ENCODE results near the gene PHF21A.
"Not testable (repeated sequence)": the region's sequence is repeated elsewhere in the genome, so short reads cannot be mapped to it uniquely, and the experiment has no call there.

PHF21A gene

DNA sequence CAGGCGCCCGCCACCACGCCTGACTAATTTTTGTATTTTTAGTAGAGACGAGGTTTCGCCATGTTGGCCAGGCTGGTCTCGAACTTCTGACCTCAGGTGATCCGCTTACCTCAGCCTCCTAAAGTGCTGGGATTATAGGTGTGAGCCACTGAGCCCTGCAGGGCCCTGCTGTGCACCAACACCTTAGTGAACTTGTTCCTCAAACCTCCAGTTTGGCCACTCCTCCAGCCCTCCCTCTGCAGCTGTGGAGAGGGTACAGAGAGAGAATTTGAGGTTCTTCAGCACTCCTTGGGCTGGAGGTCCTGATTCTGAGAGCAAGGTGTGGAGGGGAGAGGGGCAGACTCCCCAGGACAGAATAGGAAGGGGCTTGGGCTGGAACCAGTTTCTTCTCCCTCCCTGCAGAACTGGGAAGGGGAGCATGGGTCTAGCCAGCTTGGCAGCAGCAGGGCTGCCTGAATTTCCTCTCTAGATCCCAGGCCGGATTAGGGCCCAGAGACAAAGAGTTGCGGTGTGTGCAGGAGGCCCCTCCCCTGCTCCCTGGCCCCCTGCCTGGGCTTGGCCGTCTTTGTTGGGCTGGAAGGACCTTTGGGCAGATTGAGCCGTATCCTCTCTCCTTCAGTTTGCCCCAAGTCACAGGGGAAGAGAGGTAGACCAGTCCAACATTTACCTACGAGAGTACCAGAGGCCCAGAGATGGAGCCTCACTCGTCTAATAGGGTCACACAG, 201.3 kb downstream of the PHF21A start:
- DNase-seq, result no peak

DNA sequence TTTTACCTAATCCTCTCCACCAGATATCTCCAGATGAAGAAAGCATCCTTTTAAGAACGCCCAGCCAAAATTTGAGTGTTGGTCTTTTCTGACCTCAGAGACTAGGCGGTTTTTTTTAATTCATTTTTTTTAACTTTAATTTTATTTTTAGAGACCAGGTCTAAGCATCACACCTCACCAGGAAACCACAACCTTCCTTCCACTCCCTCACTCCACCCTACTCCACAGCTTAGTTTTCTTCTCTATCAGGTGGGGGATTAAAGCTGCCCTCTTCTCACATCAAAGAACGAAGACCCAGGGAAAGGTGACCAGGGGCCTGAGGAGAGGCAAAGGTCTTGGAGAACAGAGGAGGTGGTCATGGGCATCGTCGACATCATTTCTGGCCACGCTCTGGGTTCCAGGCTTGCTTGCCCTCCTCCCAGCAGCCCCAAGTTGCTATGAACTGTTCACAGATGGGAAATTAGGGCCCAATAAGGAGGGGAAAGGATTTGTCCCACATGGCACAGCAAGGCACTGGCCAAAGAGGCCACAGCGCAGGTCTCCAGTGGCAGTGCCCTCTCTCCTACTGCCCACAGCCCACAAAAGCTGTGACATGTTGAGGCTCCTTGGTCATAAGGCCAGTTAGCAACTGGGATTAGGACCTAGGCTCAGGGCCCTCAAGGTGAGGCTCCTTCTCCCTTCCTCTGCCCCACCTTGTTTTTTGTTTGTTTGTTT, 202.1 kb downstream of the PHF21A start:
- no peak for DNase-seq

DNA sequence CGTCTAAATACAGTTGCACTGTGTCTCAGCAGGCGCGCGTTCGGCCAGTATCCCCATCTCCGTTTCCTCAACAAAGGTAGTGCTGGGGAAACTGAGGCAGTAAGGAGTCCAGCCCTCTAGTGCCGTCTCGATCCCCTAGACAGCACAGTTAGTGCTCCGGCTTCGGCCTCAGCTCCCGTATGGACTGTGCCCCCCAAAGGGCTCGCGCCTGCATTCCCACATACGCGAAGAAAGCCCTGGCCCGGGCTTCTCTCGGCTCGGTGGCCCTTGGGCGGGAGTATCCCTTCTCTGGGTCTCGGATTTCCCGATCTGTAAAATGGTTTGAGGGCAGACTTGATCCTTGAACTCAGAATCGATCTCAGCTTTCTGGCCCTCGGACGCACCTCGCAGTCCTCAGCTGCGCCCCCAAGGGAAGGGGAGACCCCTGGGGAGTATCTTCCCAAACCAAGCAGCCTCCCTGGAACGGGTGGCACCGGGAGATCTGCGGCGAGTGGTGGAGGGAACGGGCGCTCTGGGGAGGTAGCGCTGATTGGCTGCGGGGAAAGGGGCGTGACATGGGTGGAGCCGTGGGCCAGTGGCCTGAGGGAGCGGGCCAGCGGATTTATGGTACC, 202.8 kb downstream of the PHF21A start:
- DNase-seq, result peak; percentile 60

DNA sequence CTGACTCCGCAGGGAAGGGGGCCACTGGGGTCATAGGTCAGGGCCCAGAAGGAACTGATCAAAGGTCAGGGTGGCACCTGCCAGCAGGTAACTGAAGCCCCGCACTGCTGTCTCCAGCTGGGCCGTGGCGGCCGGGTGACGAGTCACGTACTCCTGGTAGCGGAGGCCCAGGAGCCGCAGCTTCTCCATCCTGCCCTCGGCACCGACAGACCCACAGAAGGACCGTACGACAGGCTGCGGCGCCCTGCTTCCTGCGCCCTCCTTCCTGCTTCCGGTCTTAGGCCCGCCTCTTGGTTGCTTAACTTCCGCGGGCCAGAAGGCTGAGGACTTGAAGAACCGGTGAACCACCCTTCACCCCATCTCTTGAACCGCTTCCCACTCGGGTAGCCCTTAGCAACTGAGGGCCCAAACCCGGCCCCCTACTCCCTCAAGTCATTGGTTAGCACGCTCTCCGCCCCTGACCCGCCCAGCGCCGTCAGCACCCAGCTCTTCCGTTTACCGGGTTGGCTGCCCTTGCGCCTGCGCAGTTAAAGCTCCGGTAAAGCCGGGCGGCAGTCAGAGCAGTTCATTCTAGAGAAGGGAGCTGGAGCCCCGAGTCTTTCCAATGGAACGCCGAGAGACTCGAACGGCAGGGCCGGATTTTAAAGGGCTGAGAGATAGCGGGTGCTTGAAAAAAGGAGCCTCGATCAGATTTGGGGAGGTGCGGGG, 203.5 kb downstream of the PHF21A start, which contains the start of gene PEX16:
TSS of gene PEX16 (minus strand) at position 255 of the 708 bp plus-strand sequence. CDS start at position 189, 66 bp downstream.
- peak; percentile 97 for DNase-seq

DNA sequence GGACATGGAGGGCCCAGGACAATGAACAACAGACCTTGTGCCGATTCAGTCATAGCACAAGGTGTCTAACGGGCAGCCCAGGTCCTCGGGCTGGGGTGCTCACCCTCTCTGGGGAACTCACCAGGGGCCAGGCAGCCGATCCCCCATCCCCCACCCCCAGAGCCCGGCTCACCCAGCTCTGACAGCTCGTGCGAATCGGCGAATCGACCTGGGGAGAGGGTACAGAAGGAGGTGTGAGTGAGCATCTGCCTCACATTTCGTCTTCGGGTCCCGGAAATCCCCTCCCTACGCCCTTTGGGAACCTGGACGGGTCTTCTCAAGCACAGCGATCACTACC, 204.0 kb downstream of the PHF21A start:
- no peak for DNase-seq

DNA sequence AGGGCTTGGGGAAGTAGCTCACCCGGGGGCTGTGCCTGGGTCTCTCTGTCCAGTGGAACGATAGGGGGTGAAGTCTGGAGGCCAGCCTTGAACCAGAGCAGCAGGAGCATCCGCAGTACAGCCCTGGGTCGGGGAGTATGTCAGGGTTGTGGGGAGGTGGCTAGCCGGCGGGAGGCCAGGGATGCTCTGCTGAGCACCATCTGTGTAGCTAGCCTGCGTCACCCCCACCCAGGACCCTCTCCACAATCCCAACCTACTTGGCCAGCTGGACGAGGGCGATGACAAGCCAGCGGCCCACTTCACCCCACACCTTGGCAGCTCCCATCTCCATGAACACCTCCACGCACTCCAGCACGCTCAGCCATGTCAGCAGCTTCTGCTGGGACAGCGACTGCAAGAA, 205.8 kb downstream of the PHF21A start:
- no peak for DNase-seq

DNA sequence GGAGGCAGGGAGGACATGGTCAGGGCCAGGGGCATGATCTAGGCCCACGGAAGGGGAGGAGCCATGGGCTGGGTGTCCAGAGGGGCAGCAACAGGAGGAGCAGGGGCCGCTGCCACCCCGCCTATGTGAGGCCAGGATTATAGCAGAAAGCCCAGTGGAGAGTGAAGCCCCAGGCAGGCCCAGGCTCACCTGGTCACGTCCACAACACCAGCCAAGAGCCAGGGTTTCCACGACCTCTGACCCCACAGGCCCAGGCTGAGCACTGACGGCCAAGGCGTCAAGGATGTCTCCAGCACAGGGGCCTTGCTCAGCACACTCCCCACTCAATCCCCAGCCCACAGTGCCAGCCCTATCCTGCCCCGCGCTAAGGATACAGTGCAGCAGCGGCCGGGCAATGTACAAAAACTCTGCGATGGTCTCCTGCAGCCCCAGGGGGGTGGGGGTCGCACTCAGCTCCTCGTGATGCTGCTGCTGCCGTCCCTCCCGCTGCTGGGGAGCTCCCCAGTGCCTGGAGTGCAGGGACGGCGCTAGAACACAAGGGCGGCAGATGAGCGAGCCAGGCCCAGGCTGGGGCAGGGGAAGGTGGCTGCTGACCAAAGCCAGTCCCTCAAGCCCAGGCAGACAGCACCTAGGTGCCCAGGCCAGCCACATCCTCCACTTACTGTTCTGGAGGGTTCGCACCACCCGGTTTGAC, 207.2 kb downstream of the PHF21A start:
- no peak for DNase-seq

DNA sequence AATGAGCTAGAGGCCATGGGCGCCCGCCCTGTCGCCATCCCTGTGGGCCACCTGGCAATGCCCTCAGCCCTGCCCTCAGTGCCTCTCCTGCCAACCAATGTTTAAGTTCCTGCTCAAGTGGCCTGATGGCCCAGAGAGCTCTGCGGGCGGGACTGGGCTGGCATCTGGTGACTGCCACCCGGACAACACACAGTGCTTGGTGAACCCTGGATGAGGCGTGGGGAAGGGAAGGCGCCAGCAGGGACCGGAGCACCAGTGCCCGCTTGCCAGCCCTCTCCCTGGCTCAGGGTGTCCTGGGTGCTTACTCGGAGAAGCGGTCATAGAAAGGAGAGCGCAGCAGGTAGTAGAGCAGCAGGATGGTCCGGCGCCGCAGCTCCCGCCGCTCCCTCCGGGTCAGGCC, 207.7 kb downstream of the PHF21A start:
- no peak for DNase-seq

DNA sequence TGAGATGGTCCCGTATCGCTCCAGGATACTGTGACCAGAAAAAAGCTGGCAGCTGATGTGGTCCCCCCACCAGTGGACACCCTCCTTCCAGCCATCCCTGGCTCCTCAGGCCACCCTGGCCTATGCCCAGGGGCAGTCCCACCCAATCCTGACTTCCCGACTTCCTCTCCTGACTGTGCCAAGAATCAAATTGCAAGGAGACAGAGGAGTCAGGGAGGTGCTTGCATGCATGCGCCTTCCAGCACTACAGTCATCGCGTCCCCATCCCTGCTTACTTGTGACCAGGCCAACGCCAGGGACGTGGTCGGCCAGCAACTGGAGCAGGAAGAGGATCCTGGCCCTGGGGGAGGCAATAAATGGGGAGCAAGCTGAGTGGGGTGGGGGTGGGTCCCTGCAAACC, 210.6 kb downstream of the PHF21A start:
- no peak for DNase-seq

DNA sequence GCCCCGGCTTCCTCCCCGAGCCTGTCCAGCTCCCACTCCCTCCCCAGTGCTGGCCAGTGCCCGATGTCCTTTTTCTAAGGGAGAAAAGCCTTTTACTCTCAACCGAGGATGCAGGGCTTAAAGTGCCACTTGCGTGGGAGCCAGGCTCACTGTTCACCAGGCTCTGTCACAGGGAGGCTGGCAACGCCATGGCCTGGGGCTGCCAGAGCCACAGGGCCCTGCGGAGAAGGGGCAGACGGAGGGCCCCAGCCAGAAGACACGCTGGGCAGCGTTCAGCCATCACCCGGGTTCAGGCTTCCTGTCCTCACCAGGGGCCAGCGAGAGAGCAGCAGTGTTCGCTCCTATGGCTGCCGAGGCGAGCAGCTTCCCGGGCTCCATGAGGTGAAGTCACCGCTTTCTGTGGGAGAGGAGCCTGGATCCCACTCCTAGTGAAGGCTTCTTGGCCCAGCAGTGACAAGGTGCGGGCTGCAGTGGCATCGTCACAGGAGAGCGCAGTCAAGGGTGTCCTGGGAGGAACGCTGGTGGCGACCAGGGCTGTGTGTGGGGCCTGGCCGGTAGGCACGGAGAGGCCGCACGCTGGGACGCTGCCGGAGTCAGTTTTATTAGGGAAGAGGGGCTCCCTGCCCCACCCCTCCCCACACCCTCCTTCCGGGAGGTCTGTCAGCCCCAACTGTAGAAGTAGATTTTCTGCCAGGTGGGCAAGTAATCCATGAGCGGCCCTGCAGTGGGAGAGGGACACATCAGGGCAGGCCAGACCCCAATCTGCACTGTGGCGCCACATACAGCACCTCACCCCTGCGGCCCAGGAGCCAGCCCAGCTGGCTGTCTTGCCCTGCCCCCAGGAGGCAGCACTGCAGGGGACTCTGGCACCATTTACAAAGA, 211.4 kb downstream of the PHF21A start:
- no peak for DNase-seq

DNA sequence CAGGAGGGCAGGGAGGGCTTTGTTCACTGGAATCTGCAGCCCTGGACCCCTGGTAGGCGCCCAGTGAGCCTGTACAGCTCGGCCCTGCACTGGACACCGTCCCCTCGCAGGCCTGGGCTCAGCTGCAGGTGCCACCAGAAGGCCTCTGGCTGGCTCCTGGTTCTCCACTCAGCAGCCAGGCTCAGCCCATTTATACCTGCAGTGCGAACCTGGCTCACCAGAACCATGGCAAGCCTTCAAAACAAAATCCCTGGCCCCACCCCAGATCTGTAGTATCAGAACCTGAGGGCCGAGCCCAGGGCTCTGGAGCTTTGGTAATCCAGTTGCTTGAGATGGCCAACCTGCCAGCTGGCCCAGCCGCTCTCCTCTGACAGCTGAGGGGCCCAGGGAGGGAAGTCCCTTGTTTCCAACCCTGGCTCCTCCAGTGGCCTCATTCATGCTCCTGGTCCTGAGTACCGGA, 213.3 kb downstream of the PHF21A start:
- no peak for DNase-seq

DNA sequence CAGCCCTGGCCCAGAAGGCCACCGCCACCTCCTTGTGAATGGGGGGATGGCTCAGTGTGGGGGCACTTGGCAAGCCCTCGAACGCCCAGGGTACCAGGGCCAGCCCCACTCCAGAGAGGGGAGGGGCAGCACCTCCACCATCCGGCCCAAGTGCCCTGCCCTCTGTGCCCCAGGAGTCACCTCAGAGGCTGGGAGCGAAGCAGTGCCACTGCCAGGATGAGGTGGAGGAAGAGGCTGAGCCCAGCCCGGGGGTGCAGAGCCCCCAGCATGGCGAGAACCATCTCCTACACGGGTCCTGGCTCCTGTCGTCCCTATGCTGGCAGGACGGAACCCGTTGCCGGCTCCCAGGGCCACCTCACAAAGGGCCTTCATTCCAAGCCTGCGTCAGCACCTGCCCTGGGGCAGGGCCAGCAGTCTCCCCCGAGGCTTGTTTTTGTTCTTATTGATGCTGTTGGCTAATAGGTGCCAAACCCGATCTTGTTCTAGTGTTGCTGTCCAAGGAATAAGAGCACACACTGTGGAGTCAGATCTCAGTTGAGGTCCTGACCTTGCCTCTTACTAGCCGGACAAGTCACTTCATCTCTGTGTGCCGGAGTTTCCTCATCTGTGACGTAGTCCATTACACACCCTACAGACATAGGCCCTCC, 214.2 kb downstream of the PHF21A start, which contains the start of gene FREY1:
TSS of gene FREY1 (minus strand) at position 307 of the 647 bp plus-strand sequence. CDS start at position 281, 26 bp downstream.
- no peak for DNase-seq

DNA sequence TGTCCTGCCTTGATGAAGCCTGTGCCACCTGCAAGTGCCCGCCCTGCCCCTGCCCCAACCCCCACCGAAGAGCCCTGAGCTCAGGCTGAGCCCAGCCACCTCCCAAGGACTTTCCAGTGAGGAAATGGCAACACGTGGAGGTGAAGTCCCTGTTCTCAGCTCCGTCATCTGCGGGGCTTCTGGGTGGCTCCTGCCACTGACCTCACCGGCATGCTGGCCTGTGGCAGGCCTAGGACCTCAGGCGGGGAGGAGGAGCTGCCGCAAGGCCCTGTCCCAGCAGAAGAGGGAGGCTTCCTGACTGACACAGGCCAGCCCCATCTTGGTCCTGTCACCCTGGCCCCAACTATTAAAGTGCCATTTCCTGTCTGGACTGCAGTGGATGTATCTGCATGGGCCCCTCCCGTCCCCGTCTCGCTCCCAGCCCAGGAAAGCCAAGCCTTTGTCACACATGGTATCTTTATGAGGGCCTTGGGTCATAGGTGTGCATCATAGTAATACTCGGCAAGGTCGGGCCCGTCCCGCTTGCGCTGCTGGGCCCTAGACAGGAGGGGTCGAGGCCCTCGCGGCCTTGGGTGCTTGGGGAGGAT, 215.1 kb downstream of the PHF21A start:
- DNase-seq, result no peak

DNA sequence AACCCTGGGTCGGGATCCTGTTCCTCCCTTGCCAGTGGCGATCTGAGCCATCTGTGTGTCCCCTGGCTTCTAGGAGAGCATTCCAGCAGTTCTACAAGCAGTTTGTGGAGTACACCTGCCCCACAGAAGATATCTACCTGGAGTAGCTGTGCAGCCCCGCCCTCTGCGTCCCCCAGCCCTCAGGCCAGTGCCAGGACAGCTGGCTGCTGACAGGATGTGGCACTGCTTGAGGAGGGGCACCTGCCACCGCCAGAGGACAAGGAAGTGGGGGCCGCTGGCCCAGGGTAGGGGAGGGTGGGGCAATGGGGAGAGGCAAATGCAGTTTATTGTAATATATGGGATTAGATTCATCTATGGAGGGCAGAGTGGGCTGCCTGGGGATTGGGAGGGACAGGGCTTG, 215.7 kb downstream of the PHF21A start:
- DNase-seq, result not testable (repeated sequence)

DNA sequence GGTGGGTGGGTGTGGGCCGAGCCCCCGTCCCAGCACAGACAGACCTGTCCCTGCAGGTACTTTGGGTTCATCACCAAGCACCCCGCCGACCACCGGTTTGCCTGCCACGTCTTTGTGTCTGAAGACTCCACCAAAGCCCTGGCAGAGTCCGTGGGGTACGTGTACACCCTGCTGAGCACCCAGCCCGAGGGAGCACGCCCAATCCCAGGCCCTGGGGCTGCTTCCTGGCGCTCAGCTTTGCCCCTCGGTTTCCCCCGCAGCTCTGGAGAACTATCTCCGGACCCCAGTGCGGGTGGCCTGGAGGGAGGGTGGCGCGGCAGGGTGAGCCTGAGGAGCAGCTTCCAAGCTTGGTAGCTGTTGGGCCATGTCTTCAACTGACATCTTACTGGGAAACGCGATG, 216.2 kb downstream of the PHF21A start:
- no peak for DNase-seq

DNA sequence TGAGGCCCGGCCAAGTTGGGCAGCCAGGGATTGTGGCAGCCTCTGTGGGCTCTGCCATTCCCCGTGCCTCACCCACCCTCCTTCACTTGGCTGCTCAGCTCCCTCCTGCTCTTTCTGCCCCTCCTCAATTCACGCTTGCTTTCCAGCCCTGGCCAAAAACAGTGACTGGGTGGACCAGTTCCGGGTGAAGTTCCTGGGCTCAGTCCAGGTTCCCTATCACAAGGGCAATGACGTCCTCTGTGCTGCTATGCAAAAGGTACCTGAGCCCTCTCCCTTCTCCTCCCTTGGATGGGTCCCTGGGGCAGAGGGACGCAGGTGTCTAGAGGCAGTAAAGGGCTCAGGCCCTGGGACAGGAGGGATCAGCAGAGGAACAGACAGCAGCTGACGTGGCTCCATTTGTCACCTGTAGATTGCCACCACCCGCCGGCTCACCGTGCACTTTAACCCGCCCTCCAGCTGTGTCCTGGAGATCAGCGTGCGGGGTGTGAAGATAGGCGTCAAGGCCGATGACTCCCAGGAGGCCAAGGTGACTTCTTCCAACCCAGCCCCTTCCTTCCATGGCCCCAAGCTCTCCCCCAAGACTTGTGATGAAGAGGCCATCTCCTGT, 216.8 kb downstream of the PHF21A start:
- DNase-seq, result no peak

DNA sequence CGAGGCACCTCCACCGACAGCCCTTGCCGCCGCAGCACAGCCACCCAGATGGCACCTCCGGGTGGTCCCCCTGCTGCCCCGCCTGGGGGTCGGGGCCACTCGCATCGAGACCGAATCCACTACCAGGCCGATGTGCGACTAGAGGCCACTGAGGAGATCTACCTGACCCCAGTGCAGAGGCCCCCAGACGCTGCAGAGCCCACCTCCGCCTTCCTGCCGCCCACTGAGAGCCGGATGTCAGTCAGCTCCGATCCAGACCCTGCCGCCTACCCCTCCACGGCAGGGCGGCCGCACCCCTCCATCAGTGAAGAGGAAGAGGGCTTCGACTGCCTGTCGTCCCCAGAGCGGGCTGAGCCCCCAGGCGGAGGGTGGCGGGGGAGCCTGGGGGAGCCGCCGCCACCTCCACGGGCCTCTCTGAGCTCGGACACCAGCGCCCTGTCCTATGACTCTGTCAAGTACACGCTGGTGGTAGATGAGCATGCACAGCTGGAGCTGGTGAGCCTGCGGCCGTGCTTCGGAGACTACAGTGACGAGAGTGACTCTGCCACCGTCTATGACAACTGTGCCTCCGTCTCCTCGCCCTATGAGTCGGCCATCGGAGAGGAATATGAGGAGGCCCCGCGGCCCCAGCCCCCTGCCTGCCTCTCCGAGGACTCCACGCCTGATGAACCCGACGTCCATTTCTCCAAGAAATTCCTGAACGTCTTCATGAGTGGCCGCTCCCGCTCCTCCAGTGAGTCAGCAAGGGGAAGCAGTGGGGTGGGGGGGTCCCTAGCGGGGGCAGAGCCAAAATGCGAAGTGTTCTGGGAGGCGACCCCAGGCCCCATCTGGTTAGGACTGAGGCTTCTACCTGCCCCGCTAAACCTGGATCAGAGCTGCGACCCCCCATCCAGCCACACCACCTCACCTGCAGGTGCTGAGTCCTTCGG, 218.5 kb downstream of the PHF21A start:
- DNase-seq, result no peak

DNA sequence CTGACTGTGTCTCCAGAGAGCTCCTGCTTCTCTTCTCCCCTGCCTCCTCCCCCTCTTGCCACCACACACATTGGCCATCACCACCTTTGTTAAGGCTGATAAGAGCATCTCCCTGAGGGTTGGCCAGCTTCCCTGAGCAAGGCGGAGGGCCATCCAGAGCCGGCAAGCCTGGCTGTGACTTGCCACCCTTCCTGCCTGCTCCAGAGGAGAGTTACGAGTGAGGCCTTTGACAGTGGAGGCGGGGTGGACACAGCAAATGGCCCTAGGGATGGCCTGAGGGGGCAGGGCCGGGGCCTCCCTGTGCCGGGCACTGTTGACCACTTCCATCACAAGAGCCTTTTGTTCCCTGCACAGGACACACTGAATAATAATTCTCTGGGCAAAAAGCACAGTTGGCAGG, 219.6 kb downstream of the PHF21A start:
- DNase-seq, result no peak

Data from NCI-H2029 (cell line).